Eye (tissue), 1 donor: ENCODE data around the gene RBMS3.

Experiments
- DNase-seq: peaks from one replicate; pipeline ENCODE4 v3.0.0-alpha.2; 2015

The RBMS3 gene

DNA sequence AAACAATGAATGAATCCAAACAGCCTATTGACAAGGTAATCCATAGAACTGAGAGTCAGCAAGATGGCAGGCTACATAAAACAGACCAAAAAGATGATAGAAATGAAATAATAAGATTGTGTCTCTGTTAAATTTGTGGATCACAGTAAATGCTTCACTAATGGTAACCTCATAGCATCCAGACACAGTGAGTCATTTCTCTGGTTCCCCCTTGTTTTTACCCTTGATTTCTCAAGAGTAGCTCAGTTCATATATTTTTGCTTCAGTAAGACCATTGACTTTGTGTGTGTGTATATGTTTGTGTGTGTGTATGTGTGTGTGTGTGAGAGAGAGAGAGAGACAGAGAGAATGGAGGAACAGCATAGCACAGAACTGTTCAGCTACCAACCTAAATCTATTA lies 546.9 kb downstream of the RBMS3 start:
- DNase-seq = no peak

DNA sequence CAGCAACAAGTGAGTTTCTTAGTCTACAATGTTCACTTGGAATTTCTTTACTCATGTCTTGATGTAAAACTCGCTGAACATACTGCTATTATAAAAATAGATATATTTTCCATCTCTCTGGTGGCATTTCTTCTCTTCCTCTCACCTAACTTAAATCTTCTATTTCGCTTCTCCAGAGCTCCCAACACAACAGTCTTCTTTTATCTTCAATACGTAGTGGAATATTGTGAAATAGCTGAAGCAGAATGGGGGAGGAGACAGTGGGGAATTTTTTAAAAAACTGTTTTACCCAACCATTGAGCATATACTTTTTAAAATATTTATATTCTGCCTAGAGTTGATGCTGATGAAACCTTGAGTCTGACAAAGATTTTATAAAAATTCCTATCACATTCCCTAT lies 548.5 kb downstream of the RBMS3 start:
- DNase-seq = no peak

GRCh38 chr3:29850641-29851040 lies 569.8 kb downstream of the RBMS3 start:
- no peak for DNase-seq

DNA sequence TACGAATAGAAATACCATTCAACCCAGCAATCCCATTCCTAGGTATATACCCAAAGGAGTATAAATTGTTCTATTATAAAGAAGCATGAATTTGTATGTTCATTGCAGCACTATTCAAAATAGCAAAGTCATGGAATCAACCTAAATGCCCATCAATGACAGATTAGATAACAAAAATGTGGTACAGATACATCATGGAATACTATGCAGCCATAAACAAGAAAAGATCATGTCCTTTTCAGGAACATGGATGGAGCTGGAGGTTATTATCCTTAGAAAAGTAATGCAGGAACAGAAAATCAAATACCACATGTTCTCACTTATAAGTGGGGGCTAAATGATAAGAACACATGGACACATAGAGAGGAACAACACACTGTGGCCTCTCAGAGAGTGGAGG lies 571.9 kb downstream of the RBMS3 start:
- no peak for DNase-seq

DNA sequence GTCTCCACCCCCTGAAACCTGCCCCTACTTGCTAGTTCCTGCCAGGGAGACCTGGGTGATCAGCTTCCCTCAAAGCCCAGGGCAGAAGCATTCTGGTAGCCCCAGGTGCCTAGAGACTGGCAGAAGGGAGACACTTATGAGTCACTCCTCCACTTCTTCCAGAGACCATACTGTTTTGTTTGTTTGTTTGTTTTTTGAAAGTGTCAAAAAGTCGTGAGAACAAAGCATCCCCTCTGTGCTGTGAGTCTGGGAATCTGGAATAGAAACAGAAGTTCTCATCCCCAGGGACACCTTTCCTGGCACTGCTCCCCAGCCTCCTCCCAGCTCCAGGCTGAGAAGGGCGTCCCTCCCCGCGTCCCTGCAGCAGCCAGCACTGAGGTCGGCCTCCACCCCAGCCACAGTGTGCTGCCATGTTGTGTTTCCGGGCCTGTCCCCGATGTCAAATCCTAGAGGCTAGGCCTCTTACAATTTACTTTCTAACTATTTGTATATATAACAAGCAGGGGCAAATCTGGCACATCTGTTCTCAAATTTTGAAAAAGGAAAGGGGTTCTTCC lies 573.0 kb downstream of the RBMS3 start:
- no peak for DNase-seq

DNA sequence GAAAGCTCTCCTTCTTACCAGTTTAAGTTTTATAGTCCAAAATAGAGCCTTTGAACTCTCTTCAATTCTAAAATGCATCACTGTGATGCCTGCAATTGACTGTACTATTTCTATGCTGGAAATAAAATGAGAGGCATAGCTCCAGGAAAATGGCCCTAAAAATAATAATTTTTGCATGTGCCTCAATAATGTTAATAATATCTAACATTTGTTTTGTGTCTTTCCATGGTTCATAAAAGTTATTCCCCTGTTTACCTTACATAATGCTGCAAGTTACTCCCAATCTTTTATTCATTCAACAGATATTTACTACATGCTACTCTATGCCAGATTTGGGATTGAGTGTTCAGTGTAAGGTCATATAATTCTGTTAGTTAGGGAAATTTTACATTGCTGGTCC lies 574.0 kb downstream of the RBMS3 start:
- DNase-seq = no peak

- no peak for DNase-seq
These were observed 578.9 kb downstream of the RBMS3 start for GRCh38 chr3:29859726-29860270.

GRCh38 chr3:29864809-29865208 lies 583.9 kb downstream of the RBMS3 start:
- DNase-seq = no peak

GRCh38 chr3:29868543-29869101 lies 587.8 kb downstream of the RBMS3 start:
- DNase-seq = no peak

DNA sequence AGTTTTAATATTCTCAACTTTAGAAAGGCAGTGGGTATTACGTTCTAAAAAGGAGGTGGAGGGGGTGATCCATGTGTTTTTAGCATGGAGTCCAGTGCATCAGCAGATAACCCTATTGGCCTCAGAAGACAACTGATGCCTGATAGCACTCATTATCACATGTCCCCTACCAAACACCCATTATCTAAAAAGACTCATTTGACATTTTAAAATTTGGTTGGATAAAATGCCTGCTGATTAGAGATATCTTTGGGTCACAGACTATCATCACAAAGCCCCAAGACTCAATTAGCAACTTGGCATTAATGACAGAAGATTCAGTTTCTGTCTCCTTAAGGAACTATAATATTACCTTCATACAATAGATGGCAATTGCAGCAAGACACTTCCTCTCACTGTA lies 589.3 kb downstream of the RBMS3 start:
- no peak for DNase-seq

DNA sequence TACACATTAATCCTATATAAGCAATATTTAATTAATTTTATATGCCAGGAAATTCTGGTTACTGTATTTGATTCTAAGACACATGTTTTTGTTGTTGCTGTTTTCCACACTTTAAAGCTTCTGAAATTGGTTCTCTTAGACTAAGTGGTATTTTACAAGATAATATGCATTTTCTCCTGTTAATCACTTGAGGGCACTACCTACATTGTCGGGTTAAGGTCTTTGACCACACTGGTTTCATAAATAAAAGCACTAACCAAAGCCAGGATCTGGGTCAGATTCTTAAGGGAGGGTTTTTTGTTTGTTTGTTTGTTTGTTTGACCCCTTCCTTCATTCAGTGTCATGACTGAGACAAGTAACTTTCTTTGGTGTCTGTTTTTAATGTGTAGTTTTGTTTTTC lies 590.2 kb downstream of the RBMS3 start:
- no peak for DNase-seq

DNA sequence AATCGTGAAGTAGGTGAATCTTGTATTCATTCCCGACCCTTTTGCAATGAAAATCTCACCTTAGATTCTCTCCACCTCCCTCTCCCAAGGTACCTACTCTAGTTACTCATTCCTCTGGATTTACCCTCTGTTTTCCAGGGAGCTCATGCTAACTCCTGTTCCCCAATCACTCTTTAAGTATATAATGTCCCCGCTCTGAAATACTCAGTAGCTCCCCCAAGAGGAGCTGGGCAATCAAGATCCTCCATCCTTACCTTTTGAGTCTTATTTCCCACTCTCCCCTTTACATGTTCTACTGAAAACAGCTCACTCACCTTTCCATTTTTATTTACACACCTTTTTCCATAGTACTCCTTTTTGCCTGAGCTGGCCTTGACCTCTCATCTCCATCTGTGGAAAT lies 599.9 kb downstream of the RBMS3 start:
- no peak for DNase-seq

DNA sequence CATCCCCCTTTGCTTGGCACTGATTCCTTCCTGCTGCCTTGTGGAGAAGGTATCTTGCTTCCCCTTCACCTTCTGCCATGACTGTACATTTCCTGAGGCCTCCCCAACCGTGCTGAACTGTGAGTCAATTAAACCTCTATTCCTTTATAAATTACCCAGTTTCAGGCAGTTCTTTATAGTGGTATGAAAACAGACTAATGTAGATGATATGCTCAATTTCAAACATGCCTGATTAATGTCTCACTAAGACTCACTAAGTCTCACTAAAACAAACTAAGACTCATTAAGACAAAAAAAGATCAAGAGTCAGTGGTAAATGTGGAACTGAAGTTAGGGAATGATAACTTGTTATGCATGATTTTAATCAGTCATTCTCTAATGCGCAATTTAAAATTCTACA lies 606.6 kb downstream of the RBMS3 start:
- no peak for DNase-seq

GRCh38 chr3:29889215-29889614 lies 608.3 kb downstream of the RBMS3 start:
- DNase-seq = no peak

DNA sequence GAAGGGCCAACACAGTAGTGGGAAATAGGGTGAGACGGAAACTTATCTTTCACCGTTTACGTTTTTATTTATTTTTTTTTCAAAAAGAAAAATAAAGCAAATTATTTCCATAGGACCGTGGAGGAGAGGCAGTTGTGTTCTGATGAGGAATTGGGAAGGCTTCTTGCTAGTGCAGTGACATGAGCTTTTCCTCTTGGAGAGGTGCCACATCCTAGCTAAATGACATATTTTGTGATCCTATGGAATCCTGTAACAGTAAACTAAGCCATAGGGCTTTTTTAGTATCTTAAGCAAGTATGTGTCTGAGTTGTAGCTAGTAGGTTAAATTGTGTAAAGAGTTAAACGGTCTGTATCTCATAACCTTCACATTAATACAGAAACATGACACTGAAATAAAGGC lies 609.9 kb downstream of the RBMS3 start:
- no peak for DNase-seq

- DNase-seq = peak; percentile 55
These were observed 612.2 kb downstream of the RBMS3 start for GRCh38 chr3:29892976-29893554.

GRCh38 chr3:29896856-29897255 lies 616.0 kb downstream of the RBMS3 start:
- DNase-seq = no peak

GRCh38 chr3:29898171-29898965 lies 617.5 kb downstream of the RBMS3 start:
- peak; percentile 46 for DNase-seq

- no peak for DNase-seq
These were observed 618.1 kb downstream of the RBMS3 start for GRCh38 chr3:29899021-29899420.

DNA sequence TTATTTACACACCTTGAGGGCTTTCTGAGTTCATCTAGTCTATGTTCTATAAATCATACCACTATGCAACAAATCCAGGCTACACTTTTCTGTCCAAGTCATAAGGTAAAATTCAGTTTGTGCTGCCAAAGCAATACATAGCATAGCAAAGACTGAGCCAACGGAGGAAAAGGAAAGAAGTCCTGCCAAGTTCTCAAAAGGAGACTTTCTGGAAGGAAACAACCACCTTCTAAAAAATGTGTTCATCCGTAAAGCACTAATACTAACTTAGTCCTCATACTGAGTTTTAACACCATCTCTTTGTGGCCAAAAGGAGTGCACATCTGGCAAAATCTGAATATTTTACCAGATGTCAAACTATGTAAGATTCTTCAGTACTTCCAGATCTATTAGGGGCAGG lies 620.2 kb downstream of the RBMS3 start:
- DNase-seq = no peak

DNA sequence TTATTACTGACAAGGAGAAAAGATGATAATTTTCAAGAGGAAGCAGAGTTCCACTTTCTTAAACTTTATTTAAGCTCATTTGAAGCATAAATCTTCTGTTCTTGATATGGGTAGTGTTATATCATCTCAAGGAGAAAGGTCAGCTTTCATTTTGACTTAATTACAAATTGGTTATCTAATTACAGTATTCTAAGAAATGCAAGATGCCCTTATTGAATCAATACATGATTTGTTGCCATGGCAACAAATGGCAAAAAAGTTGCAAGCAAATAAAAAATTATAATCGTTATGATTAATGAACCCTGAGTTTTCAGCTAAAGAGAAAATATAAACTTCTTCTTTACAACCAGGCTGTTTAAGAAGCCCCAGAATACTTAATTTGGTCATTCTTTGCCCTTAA lies 622.7 kb downstream of the RBMS3 start:
- no peak for DNase-seq

- no peak for DNase-seq
These were observed 626.0 kb downstream of the RBMS3 start for GRCh38 chr3:29906906-29907305.

DNA sequence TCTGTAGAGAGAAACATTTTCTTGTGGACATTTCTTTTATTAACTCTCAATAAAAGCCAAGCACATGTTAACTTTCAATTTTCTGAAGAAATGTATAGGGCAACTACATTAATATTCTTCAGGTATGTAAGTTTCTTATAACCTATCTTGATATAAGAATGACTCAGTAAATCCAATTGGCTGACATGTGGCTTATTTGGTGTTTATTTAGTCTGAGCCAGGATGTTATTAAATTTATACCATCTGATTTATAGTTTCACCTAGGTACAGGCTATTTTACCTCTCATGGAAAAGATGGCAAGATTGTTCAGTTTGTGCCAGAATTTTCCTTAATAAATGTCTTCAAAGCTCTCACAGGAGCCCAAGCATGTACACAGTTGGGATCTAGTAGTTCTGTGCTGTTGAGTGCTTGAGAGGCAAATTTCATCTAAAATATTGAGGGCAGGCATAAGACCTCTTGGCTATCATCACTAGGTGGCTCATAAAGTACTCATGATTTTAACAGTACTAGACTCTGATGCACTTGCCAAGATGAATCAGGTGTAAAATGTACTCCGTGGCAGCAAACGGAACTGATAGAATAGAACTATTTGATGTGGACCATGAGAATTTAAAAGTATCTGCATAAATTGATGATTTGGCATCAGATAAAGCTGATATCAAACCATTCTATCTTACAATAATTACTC lies 631.9 kb downstream of the RBMS3 start:
- no peak for DNase-seq
